Neural cell (in vitro differentiated cells): ENCODE measurements around the gene APBA2. TPM values are rescaled to one million over a fixed set of nuclear protein-coding genes. Genes with fewer than 3 reads are reported as not detected.

Source experiments
- H2AFZ ChIP-seq: fragments of 200-600, 300-800 bp; sonication (generic), shearing (Covaris generic); 2 replicates; pipeline ENCODE4 v1.6.0; 2014; ENCODE audit warnings: low read depth, mild to moderate bottlenecking, antibody characterized with exemption, low read length, moderate library complexity
- H3F3A ChIP-seq: fragments of 200-600 bp; shearing (Covaris generic); 2 replicates; pipeline ENCODE4 v1.6.1; 2016; ENCODE audit warnings: mild to moderate bottlenecking, moderate library complexity, mixed read lengths, antibody characterized with exemption, low read length; ENCODE audit not compliant: insufficient read depth, poor library complexity, severe bottlenecking
- H3K27ac ChIP-seq: fragments of 200-600, 300-800 bp; sonication (generic), shearing (Covaris generic); 2 replicates; pipeline ENCODE4 v1.5.1; 2014; ENCODE audit warnings: mild to moderate bottlenecking, low read length, moderate library complexity
- H3K27me3 ChIP-seq: fragments of 300-800, 200-600 bp; sonication (generic), shearing (Covaris generic); 2 replicates; pipeline ENCODE4 v1.6.0; 2014; ENCODE audit warnings: mild to moderate bottlenecking, low read depth, low read length, moderate library complexity; ENCODE audit not compliant: insufficient read depth
- H3K36me3 ChIP-seq: fragments of 300-800, 200-600 bp; sonication (generic), shearing (Covaris generic); 2 replicates; pipeline ENCODE4 v1.5.1; 2014; ENCODE audit warnings: mild to moderate bottlenecking, antibody characterized with exemption, low read length, moderate library complexity; ENCODE audit not compliant: insufficient read depth
- H3K4me2 ChIP-seq: fragments of 300-800, 200-600 bp; sonication (generic), shearing (Covaris generic); 2 replicates; pipeline ENCODE4 v1.6.0; 2014; ENCODE audit warnings: mild to moderate bottlenecking, low read length
- H3K4me3 ChIP-seq: fragments of 300-800, 200-600 bp; sonication (generic), shearing (Covaris generic); 2 replicates; pipeline ENCODE4 v1.5.1; 2014; ENCODE audit warnings: mild to moderate bottlenecking, low read length, moderate library complexity
- H3K79me2 ChIP-seq: fragments of 200-600 bp; shearing (Covaris generic); replicated peaks from 2 replicates; pipeline ENCODE4 v1.6.0; 2014; ENCODE audit warnings: mild to moderate bottlenecking, low read length, moderate library complexity; ENCODE audit not compliant: insufficient read depth
- H3K9ac ChIP-seq: fragments of 300-800, 200-600 bp; sonication (generic), shearing (Covaris generic); 2 replicates; pipeline ENCODE4 v1.6.1; 2016; ENCODE audit warnings: mild to moderate bottlenecking, low read length, mixed read lengths
- H3K9me2 ChIP-seq: fragments of 200-600 bp; shearing (Covaris generic); 2 replicates; pipeline ENCODE4 v1.6.1; 2016; ENCODE audit warnings: mild to moderate bottlenecking, low read length, mixed read lengths; ENCODE audit not compliant: insufficient read depth
- H3K9me3 ChIP-seq: fragments of 200-600, 300-800 bp; sonication (generic), shearing (Covaris generic); 2 replicates; pipeline ENCODE4 v1.6.1; 2016; ENCODE audit warnings: mild to moderate bottlenecking, mixed run types, low read length, moderate library complexity, mixed read lengths
- H4K20me1 ChIP-seq: fragments of 200-600 bp; shearing (Covaris generic); 2 replicates; pipeline ENCODE4 v1.6.1; 2016; ENCODE audit warnings: mild to moderate bottlenecking, mixed run types; ENCODE audit not compliant: insufficient read depth
- CTCF ChIP-seq: fragments of 450-650 bp; IDR thresholded peaks from 2 replicates; pipeline ENCODE4 v1.5.1; 2014; ENCODE audit warnings: antibody characterized with exemption, mild to moderate bottlenecking, moderate library complexity; ENCODE audit not compliant: poor library complexity, severe bottlenecking
- EP300 ChIP-seq: fragments of 450-650 bp; conservative IDR thresholded peaks from 2 replicates; pipeline ENCODE4 v1.6.1; 2014; ENCODE audit warnings: antibody characterized with exemption, mild to moderate bottlenecking, moderate library complexity; ENCODE audit not compliant: poor library complexity, severe bottlenecking
- EZH2 ChIP-seq: fragments of 200-600, 300-800 bp; shearing (Covaris generic), sonication (generic); IDR thresholded peaks from 2 replicates; pipeline ENCODE4 v1.6.1; 2014; ENCODE audit warnings: antibody characterized with exemption, low read length, borderline replicate concordance, mild to moderate bottlenecking; ENCODE audit not compliant: insufficient read depth, poor library complexity, severe bottlenecking
- MXI1 ChIP-seq: fragments of 450-650 bp; conservative IDR thresholded peaks from 2 replicates; pipeline ENCODE4 v1.6.1; 2014; ENCODE audit warnings: antibody characterized with exemption, mild to moderate bottlenecking; ENCODE audit not compliant: poor library complexity, severe bottlenecking
- POLR2AphosphoS5 ChIP-seq: IDR thresholded peaks from 2 replicates; pipeline ENCODE4 v1.6.1; 2012
- RAD21 ChIP-seq: fragments of 450-650 bp; conservative IDR thresholded peaks from 2 replicates; pipeline ENCODE4 v1.6.1; 2014; ENCODE audit warnings: antibody characterized with exemption, mild to moderate bottlenecking, moderate library complexity
- SMC3 ChIP-seq: fragments of 450-650 bp; conservative IDR thresholded peaks from 2 replicates; pipeline ENCODE4 v1.6.1; 2014; ENCODE audit warnings: antibody characterized with exemption, mild to moderate bottlenecking, moderate library complexity; ENCODE audit not compliant: poor library complexity
- TAF1 ChIP-seq: IDR thresholded peaks from 2 replicates; pipeline ENCODE4 v1.6.1; 2012; ENCODE audit warnings: low read depth
- polyA plus RNA-seq: library from polyadenylated mRNA; depleted of rRNA; stranded (reverse); fragments of >200 nt; gene quantifications from 2 replicates; pipeline ENCODE4 v1.2.3, GENCODE V29; 2014
- TF ChIP-seq, protein P1 (sequence below): IDR thresholded peaks from 2 replicates; pipeline ENCODE4 v1.6.1; 2012; ENCODE audit warnings: borderline replicate concordance

Gene APBA2
- polyA plus RNA-seq, 1 donor from 2014 or later: 134 TPM

DNA sequence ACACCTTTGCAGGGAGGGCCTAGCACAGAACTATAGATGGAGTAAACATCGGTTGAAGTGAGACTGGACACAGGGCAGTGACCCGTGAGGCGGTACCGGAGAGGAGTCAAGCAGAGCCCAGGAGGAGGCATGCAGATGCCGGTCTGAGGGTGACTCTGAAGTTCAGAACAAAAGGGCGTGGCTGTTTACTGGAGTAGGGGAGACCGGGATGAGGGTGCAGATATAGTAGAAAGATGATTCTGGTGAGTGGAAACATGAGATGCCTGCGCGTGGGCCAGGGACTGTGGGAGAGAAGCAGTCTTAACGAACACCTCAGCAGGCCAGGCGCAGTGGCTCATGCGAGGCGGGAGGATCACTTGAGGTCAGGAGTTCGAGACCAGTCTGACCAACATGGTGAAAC is 270.7 kb downstream of the APBA2 start:
- Histone ChIP-seq H3K9ac (no peak overlapping the region), H3K79me2 (no peaks in the 10 kb centered on the region), H3K4me2 (no peak overlapping the region), H3K9me2 (no peaks in the 10 kb centered on the region), H2AFZ (no peak overlapping the region), H3K27me3 (no peaks in the 10 kb centered on the region), H3K4me3 (no peak overlapping the region), H3K27ac (no peak overlapping the region), H3F3A (no peaks in the 10 kb centered on the region), H3K36me3 (no peaks in the 10 kb centered on the region), H3K9me3 (no peaks in the 10 kb centered on the region), H4K20me1 (no peaks in the 10 kb centered on the region)
- TF ChIP-seq, protein P1, sequence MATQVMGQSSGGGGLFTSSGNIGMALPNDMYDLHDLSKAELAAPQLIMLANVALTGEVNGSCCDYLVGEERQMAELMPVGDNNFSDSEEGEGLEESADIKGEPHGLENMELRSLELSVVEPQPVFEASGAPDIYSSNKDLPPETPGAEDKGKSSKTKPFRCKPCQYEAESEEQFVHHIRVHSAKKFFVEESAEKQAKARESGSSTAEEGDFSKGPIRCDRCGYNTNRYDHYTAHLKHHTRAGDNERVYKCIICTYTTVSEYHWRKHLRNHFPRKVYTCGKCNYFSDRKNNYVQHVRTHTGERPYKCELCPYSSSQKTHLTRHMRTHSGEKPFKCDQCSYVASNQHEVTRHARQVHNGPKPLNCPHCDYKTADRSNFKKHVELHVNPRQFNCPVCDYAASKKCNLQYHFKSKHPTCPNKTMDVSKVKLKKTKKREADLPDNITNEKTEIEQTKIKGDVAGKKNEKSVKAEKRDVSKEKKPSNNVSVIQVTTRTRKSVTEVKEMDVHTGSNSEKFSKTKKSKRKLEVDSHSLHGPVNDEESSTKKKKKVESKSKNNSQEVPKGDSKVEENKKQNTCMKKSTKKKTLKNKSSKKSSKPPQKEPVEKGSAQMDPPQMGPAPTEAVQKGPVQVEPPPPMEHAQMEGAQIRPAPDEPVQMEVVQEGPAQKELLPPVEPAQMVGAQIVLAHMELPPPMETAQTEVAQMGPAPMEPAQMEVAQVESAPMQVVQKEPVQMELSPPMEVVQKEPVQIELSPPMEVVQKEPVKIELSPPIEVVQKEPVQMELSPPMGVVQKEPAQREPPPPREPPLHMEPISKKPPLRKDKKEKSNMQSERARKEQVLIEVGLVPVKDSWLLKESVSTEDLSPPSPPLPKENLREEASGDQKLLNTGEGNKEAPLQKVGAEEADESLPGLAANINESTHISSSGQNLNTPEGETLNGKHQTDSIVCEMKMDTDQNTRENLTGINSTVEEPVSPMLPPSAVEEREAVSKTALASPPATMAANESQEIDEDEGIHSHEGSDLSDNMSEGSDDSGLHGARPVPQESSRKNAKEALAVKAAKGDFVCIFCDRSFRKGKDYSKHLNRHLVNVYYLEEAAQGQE: no peak
- TF ChIP-seq EZH2 (no peak), SMC3 (no peak), CTCF (no peak), POLR2AphosphoS5 (no peak), TAF1 (no peak), RAD21 (no peak)

- no peaks in the 10 kb centered on the region for H3K9me2 ChIP-seq
- H2AFZ ChIP-seq: no peak overlapping the region
- H3K36me3 ChIP-seq: no peaks in the 10 kb centered on the region
- no peak overlapping the region for H3K4me2 ChIP-seq
- no peaks in the 10 kb centered on the region for H3F3A ChIP-seq
- H4K20me1 ChIP-seq: no peaks in the 10 kb centered on the region
- H3K79me2 ChIP-seq: no peaks in the 10 kb centered on the region
- no peak overlapping the region for H3K9ac ChIP-seq
- no peaks in the 10 kb centered on the region for H3K27me3 ChIP-seq
- H3K9me3 ChIP-seq: no peaks in the 10 kb centered on the region
- no peak overlapping the region for H3K4me3 ChIP-seq
- TF ChIP-seq EP300: no peak
- TF ChIP-seq RAD21: no peak
- TF ChIP-seq POLR2AphosphoS5: no peak
- no peak overlapping the region for H3K27ac ChIP-seq
These were observed 274.1 kb downstream of the APBA2 start for GRCh38 chr15:29159771-29160455.

DNA sequence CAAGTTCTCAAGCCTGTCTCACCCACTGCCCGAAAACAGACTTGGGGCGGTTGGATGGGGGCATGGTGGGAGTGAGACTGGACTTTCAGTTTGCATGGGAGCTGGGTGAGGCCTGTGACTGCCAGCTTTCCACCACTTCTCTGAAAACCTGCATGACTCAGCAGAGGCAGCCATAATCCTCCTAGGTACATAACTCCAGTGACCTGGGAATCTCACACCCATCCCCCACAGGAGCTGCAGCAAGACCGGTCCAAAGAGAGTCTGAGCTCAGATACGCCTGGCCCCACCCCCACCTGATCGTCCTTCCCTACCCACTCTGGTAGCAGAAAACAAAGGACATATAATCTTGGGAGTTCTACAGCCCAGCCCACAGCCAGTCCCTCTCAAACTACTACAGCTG is 276.6 kb downstream of the APBA2 start:
- Histone ChIP-seq H3K4me3 (no peak overlapping the region), H4K20me1 (no peaks in the 10 kb centered on the region), H3K4me2 (no peak overlapping the region), H3K9ac (no peak overlapping the region), H3K79me2 (no peaks in the 10 kb centered on the region), H3K27ac (no peak overlapping the region), H3K27me3 (no peaks in the 10 kb centered on the region), H3K9me3 (no peaks in the 10 kb centered on the region), H3F3A (no peaks in the 10 kb centered on the region), H3K9me2 (no peaks in the 10 kb centered on the region), H3K36me3 (no peaks in the 10 kb centered on the region), H2AFZ (no peak overlapping the region)
- no peak for TF ChIP-seq POLR2AphosphoS5
- TF ChIP-seq, protein P1: no peak
- TF ChIP-seq RAD21: no peak
- no peak for TF ChIP-seq CTCF
- no peak for TF ChIP-seq EP300
- no peak for TF ChIP-seq EZH2
- no peak for TF ChIP-seq TAF1
- TF ChIP-seq MXI1: no peak
- no peak for TF ChIP-seq SMC3
